Dedifferentiated amniotic fluid mesenchymal stem cell (primary cell): ENCODE results near the gene VEGFB.

Experiments used
- DNase-seq: peaks from one replicate; pipeline ENCODE4 v3.0.0-alpha.2; 2016; ENCODE audit errors: extremely low spot score

Gene VEGFB

DNA sequence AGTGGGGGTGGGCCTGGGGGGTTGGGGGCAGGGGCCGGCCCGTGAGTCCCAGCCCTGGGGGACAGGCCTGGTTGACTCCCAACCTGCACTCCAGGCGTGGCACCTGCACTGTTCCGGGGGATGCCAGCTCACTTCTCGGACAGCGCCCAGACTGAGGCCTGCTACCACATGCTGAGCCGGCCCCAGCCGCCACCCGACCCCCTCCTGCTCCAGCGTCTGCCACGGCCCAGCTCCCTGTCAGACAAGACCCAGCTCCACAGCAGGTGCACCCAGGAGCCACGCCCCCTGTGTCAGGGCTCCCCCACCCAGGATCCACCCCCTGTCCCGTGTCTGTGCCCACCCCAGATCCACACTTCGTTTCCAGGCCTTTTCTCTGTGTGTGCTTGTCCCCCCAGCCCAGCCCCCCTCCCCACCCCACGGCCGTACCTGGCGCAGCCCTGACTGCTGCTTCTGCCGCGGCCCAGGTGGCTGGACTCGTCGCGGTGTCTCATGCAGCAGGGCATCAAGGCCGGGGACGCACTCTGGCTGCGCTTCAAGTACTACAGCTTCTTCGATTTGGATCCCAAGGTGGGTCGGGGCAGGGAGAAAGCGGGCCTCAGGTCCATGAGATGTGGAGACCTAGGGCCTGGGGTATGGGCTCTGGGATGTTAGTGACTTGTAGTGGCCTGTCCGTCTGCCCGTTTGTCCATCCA lies 23.1 kb upstream of the VEGFB start:
- no peak for DNase-seq

DNA sequence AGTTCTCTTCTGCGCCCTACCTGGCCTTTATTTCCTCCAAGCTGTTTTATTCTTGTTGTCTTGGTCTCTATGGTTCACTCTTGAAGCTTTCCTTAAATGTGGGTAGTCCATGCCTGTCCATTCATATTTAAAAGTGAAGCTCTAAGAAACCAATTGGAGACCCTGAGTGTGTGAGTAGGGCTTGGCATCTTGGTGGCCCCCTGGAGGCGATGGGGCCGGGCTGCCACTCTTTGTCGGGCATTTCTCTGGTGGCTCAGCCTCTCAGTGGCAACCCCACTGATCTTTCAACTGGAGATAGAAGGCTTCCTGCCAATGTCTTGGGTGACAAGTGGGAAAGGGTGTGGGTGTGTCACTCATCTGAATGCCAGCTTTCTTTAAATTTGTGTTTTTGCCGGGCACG lies 17.5 kb upstream of the VEGFB start:
- no peak for DNase-seq

GRCh38 chr11:64218628-64219353 lies 15.6 kb upstream of the VEGFB start:
- no peak for DNase-seq

- DNase-seq: no peak
These were observed 15.1 kb upstream of the VEGFB start for GRCh38 chr11:64219354-64219684.

GRCh38 chr11:64219755-64220154 lies 14.6 kb upstream of the VEGFB start:
- no peak for DNase-seq

- no peak for DNase-seq
These were observed 14.1 kb upstream of the VEGFB start for GRCh38 chr11:64220271-64220670.

GRCh38 chr11:64220798-64221197 lies 13.6 kb upstream of the VEGFB start:
- DNase-seq: no peak

DNA sequence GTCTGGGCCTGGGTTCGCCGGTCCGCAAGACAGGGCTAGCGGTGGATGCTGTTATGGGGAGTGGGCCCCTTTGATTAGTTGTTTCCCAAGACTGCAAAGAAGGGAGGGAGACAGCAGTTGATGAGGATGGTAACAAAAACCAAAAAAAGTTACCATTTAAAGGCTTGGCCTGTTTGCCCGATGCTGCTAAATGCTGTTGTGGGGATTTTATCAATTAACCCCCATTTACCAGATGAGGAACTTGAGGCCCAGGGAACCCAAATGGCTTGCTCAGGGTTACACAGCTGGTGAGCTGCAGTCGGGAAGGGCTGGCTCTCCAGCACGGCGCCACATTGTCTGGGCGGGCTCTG lies 11.8 kb upstream of the VEGFB start:
- no peak for DNase-seq

DNA sequence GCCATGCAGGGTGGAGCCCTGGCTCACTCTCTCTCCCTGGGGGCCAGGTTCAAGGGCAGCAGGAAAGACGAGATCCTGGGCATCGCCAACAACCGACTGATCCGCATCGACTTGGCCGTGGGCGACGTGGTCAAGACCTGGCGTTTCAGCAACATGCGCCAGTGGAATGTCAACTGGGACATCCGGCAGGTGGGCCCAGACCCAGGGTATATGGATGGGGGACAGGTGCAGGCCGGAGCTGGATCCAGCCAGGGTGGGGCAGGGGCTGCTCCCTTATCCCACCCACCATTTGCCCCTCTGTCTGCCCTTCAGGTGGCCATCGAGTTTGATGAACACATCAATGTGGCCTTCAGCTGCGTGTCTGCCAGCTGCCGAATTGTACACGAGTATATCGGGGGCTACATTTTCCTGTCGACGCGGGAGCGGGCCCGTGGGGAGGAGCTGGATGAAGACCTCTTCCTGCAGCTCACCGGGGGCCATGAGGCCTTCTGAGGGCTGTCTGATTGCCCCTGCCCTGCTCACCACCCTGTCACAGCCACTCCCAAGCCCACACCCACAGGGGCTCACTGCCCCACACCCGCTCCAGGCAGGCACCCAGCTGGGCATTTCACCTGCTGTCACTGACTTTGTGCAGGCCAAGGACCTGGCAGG lies 11.3 kb upstream of the VEGFB start:
- no peak for DNase-seq

GRCh38 chr11:64224151-64224890 lies 10.1 kb upstream of the VEGFB start:
- DNase-seq: no peak

- no peak for DNase-seq
These were observed 9.3 kb upstream of the VEGFB start for GRCh38 chr11:64224891-64225607.

DNA sequence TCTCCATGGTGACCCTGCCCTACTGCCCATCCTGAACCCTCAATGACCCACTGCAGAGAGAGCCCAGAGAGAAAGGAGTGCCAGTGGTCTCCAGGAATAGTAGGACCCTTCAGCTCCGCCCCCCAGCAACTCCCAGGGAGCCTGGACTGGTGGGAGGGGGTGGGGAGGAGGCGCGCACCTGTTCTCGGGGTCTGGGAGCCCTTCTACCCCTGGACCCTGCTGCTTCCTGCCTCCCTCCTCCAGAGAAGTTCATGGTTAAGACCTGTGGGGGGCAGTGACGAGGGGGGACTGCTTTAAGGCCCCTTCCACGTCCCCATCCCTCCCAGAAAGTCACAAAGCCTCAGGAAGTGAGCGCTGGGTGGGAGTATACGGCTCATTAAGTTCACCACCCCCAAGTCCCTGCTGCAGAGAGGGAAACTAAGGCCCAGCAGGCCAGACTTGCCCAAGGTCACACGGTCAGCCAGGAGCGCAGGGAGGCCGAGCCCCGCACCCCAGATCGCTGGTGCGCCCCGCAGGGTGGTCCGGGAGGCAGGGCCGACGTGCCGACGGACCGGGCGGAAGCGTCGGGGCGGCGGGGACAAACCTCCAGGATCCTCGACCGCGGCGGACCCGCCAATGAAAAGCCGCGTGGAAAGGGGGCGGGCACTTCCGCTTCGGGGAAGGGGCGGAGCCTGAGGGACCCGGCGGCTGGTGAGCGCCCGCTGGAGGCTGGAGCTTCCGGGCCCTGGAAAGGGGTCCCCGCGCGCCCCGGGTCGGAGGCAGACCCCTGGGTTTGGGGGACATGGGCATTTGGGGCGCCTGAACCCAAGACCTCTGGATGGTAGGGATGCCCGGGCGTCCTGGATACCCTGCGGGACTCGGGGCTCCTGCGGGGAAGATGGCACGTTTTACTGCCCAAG lies 8.5 kb upstream of the VEGFB start, which contains the start of the genes NUDT22 and TRPT1:
TSS of gene NUDT22 (plus strand) at position 667 of the 899 bp plus-strand sequence. CDS start 379 bp downstream, outside the sequence.
TSS of gene TRPT1 (minus strand) at position 579 of the 899 bp plus-strand sequence. CDS start at position 253, 326 bp downstream.
- peak; percentile 69 for DNase-seq

GRCh38 chr11:64226507-64227051 lies 7.8 kb upstream of the VEGFB start:
- no peak for DNase-seq

DNA sequence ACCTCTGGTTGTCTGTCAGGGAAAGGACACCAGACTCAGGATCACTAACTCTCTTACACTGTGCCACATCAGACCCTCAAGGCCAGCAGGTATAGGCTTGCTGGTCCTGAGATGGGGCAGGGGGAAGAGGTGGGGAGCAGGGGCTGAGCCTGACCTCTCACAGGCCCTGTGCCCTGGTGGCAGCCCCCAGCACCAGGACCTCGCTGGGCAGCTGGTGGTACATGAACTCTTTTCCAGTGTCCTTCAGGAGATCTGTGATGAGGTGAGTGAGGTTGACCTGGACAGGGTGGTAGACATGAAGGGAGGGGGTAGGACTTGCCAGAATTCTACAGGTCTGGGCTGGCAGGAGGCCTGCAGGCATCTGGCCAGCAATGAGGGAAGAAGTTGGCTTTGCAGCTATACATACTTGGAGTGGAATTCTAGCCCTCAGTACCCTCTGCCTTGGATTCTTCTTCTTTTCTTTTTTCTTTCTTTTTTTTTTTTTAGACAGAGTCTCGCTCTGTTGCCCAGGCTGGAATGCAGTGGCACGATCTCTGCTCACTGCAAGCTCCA lies 6.9 kb upstream of the VEGFB start:
- DNase-seq: no peak

GRCh38 chr11:64229090-64229743 lies 5.2 kb upstream of the VEGFB start:
- no peak for DNase-seq

- DNase-seq: no peak
These were observed 4.6 kb upstream of the VEGFB start for GRCh38 chr11:64229744-64230170.

DNA sequence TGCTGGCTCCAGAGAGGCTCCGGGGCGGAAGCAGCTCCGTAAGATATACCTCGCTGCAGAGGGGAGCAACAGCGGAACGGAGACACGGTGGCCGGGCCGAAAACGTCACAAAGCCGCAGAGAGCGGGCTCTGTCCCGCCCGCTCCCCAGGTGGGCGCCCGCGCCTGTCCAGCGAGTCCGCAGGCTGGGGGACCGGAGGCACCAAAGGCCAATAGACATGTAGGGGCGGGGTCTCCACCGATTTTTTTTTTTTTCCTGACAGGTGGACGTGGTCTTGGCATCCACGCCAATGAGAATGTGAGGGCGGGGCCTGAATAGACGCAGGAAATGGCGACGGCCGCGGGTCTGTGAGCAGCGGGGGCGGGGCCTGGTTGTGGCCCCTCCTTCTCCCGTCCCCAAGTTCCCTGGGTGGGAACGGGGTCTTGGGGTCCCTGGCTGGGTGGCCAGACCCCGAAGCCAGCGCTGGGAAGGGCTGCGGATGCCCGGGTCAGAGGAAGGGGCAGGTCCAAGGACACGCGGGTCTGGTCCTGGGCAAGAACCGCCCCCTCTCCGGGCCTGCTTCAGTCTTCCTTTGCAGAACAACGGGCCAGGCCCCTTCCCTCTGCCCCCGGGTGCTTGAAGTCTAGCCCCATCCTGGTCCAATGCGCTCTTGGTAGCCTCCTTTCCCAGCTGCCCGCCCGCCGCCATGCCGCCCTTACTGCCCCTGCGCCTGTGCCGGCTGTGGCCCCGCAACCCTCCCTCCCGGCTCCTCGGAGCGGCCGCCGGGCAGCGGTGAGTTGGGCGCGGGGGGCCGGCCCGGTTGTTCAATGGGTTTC lies 4.0 kb upstream of the VEGFB start, which contains the start of gene DNAJC4:
TSS of gene DNAJC4 (plus strand) at position 378 of the 814 bp plus-strand sequence. CDS start at position 685, 307 bp downstream.
- DNase-seq: peak; percentile 63

DNA sequence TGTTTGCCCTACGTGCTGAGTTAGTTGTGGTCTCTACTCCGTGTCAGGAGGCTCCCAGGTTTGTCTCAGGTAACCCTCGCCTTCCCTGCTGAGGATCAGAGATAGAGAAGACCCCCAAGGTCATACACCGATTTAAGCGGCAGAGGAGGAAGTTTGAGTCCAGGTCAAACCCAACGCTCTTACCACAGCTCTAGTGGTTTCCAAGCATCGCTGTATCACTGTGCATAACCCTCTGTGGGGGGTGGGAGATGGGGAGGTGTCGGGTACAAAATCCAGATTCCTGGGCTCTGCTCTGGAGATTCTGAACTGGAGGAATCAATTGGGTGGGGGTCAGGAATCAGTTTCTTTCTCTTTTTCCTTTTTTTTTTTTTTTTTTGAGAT lies 3.4 kb upstream of the VEGFB start:
- no peak for DNase-seq
